OCI-LY7 (cell line): ENCODE results near the gene SCYGR6. TPM values are rescaled to one million over a fixed set of nuclear protein-coding genes. Genes with fewer than 3 reads are reported as not detected.

Source experiments
- BruUV-seq: library from RNA; stranded (reverse); fragments of 400-500 nt; replicated peaks from 2 replicates; lab custom pipeline; 2021; lab: Mats Ljungman, UMichigan
- CTCF ChIA-PET: fragments of 300-600 bp; sonication (Branson Sonifier 250); formaldehyde crosslinking; loops from one replicate; lab custom pipeline; 2022; ENCODE audit warnings: antibody characterized with exemption; ENCODE audit not compliant: unreplicated experiment; lab: Charles Lee
- POLR2A ChIA-PET: fragments of 300-600 bp; sonication (Branson Sonifier 250); formaldehyde crosslinking; loops from one replicate; lab custom pipeline; 2022; ENCODE audit warnings: antibody characterized with exemption; lab: Charles Lee
- DNase-seq: peaks from one replicate; pipeline ENCODE4 v3.0.0-alpha.2; 2015; ENCODE audit warnings: low spot score
- H2AFZ ChIP-seq: fragments of 200-600 bp; sonication (generic), shearing (Covaris generic); 2 replicates; pipeline ENCODE4 v1.6.1; 2014; ENCODE audit warnings: mild to moderate bottlenecking, antibody characterized with exemption, low read length, moderate library complexity
- H3K27ac ChIP-seq: fragments of 200-600 bp; sonication (generic); 2 replicates; pipeline ENCODE4 v1.5.1; 2014; ENCODE audit warnings: mixed run types, low read depth, mild to moderate bottlenecking, moderate library complexity, low read length, inconsistent platforms; ENCODE audit not compliant: poor library complexity, severe bottlenecking
- H3K36me3 ChIP-seq: fragments of 200-600 bp; sonication (generic); 2 replicates; pipeline ENCODE4 v1.6.1; 2014; ENCODE audit warnings: mild to moderate bottlenecking, antibody characterized with exemption, low read length, moderate library complexity, mixed read lengths; ENCODE audit not compliant: insufficient read depth
- H3K4me1 ChIP-seq: fragments of 200-600 bp; sonication (generic); 2 replicates; pipeline ENCODE4 v1.5.1; 2014; ENCODE audit warnings: mild to moderate bottlenecking, low read length; ENCODE audit not compliant: insufficient read depth, poor library complexity, severe bottlenecking
- H3K4me2 ChIP-seq: fragments of 200-600 bp; sonication (generic); 2 replicates; pipeline ENCODE4 v1.6.1; 2014; ENCODE audit warnings: mild to moderate bottlenecking, low read length
- H3K4me3 ChIP-seq: fragments of 200-600 bp; sonication (generic); 2 replicates; pipeline ENCODE4 v1.5.1; 2014; ENCODE audit warnings: mild to moderate bottlenecking, low read depth, low read length; ENCODE audit not compliant: poor library complexity, severe bottlenecking
- H3K79me2 ChIP-seq: fragments of 200-600 bp; sonication (generic); 2 replicates; pipeline ENCODE4 v1.6.1; 2016; ENCODE audit warnings: low read depth, mild to moderate bottlenecking, low read length, moderate library complexity, mixed read lengths; ENCODE audit not compliant: insufficient read depth
- H3K9me2 ChIP-seq: fragments of 200-600 bp; sonication (generic); 2 replicates; pipeline ENCODE4 v1.6.1; 2016; ENCODE audit warnings: mild to moderate bottlenecking, low read length, mixed read lengths; ENCODE audit not compliant: insufficient read depth
- H3K9me3 ChIP-seq: fragments of 200-600 bp; sonication (generic); 2 replicates; pipeline ENCODE4 v1.6.1; 2014; ENCODE audit warnings: mild to moderate bottlenecking, mixed run types, low read length, mixed read lengths
- H4K20me1 ChIP-seq: fragments of 200-600 bp; sonication (generic); 2 replicates; pipeline ENCODE4 v1.6.1; 2014; ENCODE audit warnings: mild to moderate bottlenecking, antibody characterized with exemption, low read length, moderate library complexity, mixed read lengths; ENCODE audit not compliant: insufficient read depth
- EZH2phosphoT487 ChIP-seq: fragments of 200-600 bp; sonication (generic); IDR thresholded peaks from 2 replicates; pipeline ENCODE4 v1.6.1; 2018; ENCODE audit warnings: low read depth, borderline replicate concordance, mild to moderate bottlenecking, mixed run types, antibody characterized with exemption, low read length, moderate library complexity, mixed read lengths
- intact Hi-C: fragments of 100-400 bp; cut with micrococcal nuclease; formaldehyde crosslinking; loops from one replicate; pipeline ENCODE4 v1.10.0; 2022; ENCODE audit not compliant: unreplicated experiment
- total RNA-seq, 2 experiments: library from RNA; depleted of rRNA in 1 of 2; stranded (reverse); fragments of >200 nt in 1 of 2; shearing (Covaris generic) in 1 of 2; gene quantifications; 2 replicates each; pipeline ENCODE4 v1.2.3, GENCODE V29; 2014 to 2022
- TF ChIP-seq, protein P1 (sequence below): fragments of 200-600 bp; sonication (generic); conservative IDR thresholded peaks from 2 replicates; pipeline ENCODE4 v1.5.1; 2014; ENCODE audit warnings: mild to moderate bottlenecking, antibody characterized with exemption, low read length, moderate library complexity, mixed read lengths

The SCYGR6 gene
- total RNA-seq, 2 experiments from 2014 or later, result not detected

DNA sequence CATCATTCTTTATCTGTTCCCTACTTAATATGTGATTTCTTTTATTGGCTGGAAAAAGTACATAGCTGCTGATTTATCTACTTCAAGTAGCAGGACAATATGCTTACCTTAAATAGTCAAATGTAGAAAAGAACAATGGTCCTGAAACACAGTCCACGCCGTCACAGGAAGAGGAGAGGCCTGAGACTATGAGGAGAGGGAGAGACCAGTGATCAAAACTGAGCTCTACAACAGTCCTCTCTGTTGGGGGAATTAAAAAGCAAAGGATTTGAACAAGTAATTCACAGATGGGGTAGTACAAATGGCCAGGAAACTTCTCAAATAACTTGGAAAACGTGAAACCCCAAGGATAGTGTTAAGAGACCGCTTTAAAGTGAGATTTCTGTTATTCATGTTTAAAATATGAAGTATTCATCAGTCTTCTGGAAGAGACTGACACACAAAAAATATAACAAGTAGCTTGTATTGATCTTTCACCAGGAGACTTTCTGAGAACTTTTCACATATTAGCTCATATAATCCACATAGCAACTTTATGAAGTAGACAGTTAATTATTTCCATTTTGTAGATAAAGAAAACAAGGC, 41.3 kb upstream of the SCYGR6 start:
- Histone ChIP-seq H2AFZ (no peak overlapping the region), H3K9me2 (no peaks in the 10 kb centered on the region), H3K79me2 (no peaks in the 10 kb centered on the region), H3K4me1 (no peaks in the 10 kb centered on the region), H3K4me3 (no peak overlapping the region), H3K4me2 (no peak overlapping the region), H4K20me1 (no peaks in the 10 kb centered on the region), H3K36me3 (no peaks in the 10 kb centered on the region), H3K9me3 (no peaks in the 10 kb centered on the region), H3K27ac (no peak overlapping the region)
- TF ChIP-seq, protein P1, sequence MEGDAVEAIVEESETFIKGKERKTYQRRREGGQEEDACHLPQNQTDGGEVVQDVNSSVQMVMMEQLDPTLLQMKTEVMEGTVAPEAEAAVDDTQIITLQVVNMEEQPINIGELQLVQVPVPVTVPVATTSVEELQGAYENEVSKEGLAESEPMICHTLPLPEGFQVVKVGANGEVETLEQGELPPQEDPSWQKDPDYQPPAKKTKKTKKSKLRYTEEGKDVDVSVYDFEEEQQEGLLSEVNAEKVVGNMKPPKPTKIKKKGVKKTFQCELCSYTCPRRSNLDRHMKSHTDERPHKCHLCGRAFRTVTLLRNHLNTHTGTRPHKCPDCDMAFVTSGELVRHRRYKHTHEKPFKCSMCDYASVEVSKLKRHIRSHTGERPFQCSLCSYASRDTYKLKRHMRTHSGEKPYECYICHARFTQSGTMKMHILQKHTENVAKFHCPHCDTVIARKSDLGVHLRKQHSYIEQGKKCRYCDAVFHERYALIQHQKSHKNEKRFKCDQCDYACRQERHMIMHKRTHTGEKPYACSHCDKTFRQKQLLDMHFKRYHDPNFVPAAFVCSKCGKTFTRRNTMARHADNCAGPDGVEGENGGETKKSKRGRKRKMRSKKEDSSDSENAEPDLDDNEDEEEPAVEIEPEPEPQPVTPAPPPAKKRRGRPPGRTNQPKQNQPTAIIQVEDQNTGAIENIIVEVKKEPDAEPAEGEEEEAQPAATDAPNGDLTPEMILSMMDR, result no peak
- TF ChIP-seq EZH2phosphoT487, result no peak
- ChIA-PET POLR2A (interaction anchor here (0.6 to 0.9 kb wide), 3 partner anchors 98 to 477 kb away, joined by 3 read pairs; no protein-coding TSS in a partner anchor), CTCF (interaction anchor here (0.7 to 1.1 kb wide), 2 partner anchors 10 to 108 kb away, joined by 3 to 5 read pairs; no protein-coding TSS in a partner anchor)
- intact Hi-C loops, result loop anchor here (1.0 to 10.0 kb wide), 4 partner anchors 108 to 637 kb away; no protein-coding TSS in a partner anchor
- BruUV-seq, result no TSS peak
- no peak for DNase-seq

DNA sequence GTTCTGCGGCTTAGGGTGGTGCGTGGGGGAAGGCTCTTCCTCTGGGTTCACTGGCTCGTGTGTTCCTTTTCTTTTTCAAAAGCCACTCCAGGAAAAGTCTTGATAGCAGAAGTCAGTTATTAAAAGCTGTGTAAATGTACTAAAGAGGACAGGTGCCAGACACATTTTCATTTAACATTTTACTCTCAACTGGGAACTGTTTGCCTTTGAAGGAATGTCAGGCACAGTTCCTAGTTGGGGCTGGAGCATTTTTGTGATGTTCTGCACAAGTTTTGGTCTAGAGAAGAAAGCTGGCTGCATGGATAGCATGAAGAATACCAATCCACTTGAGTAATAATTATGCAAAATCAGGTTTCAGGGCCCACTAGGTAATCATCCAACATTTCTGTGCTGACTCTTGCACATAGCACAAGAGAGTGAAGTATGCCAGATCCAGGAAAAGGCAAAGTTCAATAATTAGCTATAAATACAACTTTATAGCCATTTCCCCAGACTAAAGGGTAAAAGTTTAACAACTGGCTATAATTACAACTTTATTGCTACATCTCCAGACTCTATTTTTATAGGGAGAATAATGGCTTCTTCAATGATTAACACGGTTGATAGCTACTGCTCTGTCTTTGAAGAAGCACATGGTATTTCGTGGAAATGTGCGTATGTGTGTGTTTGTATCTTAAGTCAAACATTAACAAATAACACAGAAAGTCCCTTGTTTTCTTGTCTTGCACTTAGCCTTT, 37.4 kb upstream of the SCYGR6 start:
- CTCF ChIA-PET, result no interaction called here
- Histone ChIP-seq H3K4me1 (no peaks in the 10 kb centered on the region), H3K79me2 (no peaks in the 10 kb centered on the region), H3K4me3 (no peak overlapping the region), H3K27ac (no peak overlapping the region), H3K36me3 (no peaks in the 10 kb centered on the region), H3K4me2 (no peak overlapping the region), H3K9me3 (no peaks in the 10 kb centered on the region), H2AFZ (no peak overlapping the region), H4K20me1 (no peaks in the 10 kb centered on the region), H3K9me2 (no peaks in the 10 kb centered on the region)
- intact Hi-C loops, result loop anchor here (10.0 kb wide), 1 partner anchor 357 kb away; no protein-coding TSS in a partner anchor
- no peak for DNase-seq
- POLR2A ChIA-PET, result interaction anchor here (0.5 to 0.6 kb wide), 3 partner anchors 12 to 631 kb away, joined by 3 to 4 read pairs (median 4); no protein-coding TSS in a partner anchor
- no peak for TF ChIP-seq EZH2phosphoT487
- TF ChIP-seq, protein P1, result no peak
- BruUV-seq, result no TSS peak
